Measurements from ENCODE around the gene CEACAM16. TPM values are rescaled to one million over a fixed set of nuclear protein-coding genes. Genes with fewer than 3 reads are reported as not detected.
A peak's percentile ranks its signal among the peaks of the same experiment; 100 is the strongest.

CEACAM16 gene
- total RNA-seq, 1 donor from 2014 or later, result not detected

DNA sequence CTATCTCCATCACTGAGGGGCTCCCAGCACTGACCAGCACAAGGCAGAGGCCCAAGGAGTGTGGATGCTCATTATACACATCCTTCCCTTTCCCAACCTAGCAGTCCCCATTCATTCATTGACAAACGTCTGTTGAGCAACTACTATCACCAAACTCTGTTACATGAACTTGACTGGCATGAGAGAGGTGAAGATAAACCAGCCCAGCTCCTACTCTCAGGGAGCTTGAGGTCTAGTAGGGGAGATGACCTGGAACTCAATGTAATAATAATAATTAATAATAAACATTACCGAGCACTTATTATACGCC is 8.9 kb upstream of the CEACAM16 start:
- intact Hi-C loops (cut with DNase I), result no loop called here

DNA sequence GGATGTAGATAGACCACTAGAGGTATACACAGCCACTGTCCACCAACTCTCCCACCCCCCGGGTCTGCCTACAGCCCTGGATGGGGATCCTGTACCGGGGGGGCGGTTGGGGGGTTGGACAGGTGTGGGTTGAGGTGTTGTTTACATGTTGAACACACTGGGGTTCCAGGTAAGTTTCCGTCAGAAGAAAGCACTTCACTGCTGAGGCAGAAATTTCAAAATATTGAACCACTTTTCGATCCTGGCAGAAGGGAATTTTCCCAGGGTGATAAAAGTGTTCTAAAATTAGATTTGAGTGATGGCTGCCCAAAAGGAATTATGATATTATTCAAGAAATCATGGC is 6.6 kb upstream of the CEACAM16 start:
- ATAC-seq, result no peak
- no peaks in the 10 kb centered on the region for H3K9me3 ChIP-seq
- H3K4me1 ChIP-seq, result peaks cover 37% of the 10 kb centered on the region
- no peak overlapping the region for H3K4me3 ChIP-seq
- peak overlapping the region; percentile 75 for H3K27ac ChIP-seq
- H3K36me3 ChIP-seq, result no peaks in the 10 kb centered on the region
- intact Hi-C loops (cut with DNase I), result no loop called here
- H3K27me3 ChIP-seq, result no peaks in the 10 kb centered on the region
- TF ChIP-seq, protein P1, sequence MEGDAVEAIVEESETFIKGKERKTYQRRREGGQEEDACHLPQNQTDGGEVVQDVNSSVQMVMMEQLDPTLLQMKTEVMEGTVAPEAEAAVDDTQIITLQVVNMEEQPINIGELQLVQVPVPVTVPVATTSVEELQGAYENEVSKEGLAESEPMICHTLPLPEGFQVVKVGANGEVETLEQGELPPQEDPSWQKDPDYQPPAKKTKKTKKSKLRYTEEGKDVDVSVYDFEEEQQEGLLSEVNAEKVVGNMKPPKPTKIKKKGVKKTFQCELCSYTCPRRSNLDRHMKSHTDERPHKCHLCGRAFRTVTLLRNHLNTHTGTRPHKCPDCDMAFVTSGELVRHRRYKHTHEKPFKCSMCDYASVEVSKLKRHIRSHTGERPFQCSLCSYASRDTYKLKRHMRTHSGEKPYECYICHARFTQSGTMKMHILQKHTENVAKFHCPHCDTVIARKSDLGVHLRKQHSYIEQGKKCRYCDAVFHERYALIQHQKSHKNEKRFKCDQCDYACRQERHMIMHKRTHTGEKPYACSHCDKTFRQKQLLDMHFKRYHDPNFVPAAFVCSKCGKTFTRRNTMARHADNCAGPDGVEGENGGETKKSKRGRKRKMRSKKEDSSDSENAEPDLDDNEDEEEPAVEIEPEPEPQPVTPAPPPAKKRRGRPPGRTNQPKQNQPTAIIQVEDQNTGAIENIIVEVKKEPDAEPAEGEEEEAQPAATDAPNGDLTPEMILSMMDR (IDR thresholded peaks at IDR 0.05), result no peak
- no peak for DNase-seq

More for the DNA sequence above, 8.9 kb upstream of the CEACAM16 start:
- Histone ChIP-seq H3K27ac (peak overlapping the region; percentile 3), H3K4me3 (no peak overlapping the region), H3K27me3 (no peaks in the 10 kb centered on the region), H3K36me3 (no peaks in the 10 kb centered on the region), H3K4me1 (peaks cover 56% of the 10 kb centered on the region), H3K9me3 (no peaks in the 10 kb centered on the region)
- TF ChIP-seq, protein P1 (IDR thresholded peaks at IDR 0.05), result no peak
- DNase-seq (no peak), ATAC-seq (no peak)

DNA sequence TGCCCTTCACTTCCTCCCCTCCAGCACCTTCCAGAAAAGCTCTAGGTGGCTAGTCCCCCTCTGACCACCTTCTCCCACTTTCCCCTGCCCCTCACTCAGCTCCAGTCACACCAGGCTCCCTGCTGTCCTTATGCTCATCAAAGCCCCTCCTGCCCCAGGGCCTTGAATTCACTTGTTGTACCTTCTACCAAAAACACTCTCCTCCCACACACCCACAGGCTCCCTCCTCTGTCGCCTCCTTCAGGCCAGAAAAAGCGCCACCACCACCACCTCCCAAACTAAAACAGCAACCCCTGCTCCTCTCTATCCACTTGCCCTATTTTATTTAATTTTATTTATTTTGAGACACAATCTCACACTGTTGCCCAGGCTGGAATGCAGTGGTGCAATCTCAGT is 4.8 kb upstream of the CEACAM16 start:
- intact Hi-C loops (cut with DNase I), result no loop called here
- H3K9me3 ChIP-seq, result no peaks in the 10 kb centered on the region
- no peak overlapping the region for H3K4me3 ChIP-seq
- DNase-seq, result no peak
- H3K36me3 ChIP-seq, result no peaks in the 10 kb centered on the region
- peak overlapping the region; percentile 47 for H3K27ac ChIP-seq
- ATAC-seq, result no peak
- H3K4me1 ChIP-seq, result peaks cover 34% of the 10 kb centered on the region
- TF ChIP-seq, protein P1 (IDR thresholded peaks at IDR 0.05), result peak; percentile 20
- H3K27me3 ChIP-seq, result no peaks in the 10 kb centered on the region

DNA sequence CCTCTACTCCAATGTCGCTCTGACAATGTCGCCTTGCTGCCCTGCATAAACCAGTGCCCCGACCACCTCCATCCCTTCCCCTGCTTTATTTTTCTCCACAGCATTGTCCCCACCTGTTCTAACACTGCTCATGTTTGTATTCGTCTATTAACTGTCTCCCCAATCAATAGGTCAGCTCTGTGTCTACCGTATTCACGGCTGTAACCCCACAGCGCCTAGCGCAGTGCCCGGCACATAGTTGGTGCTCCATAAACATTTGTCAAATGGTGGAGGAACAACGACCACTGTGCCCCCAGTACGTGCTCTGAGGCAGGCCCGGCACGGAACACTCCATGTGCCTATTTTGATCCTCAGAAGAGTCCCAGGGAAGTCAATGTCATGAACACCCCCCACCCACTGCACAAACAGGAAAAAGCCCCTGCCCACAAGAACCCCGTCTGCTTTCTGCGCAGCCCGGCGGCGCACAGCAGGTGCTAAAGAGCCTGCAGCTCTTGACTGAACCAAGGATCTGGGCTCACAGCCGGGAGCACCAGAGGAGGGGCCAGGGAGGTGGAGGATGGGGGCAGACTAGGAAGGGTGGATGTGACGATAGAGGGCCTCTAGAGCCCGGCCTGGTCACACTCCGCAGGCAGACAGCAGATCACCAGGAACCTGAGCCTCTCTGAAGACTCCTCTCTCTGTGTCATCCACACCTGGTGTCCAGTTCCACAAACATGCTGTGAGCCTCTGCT is 1.8 kb upstream of the CEACAM16 start:
- ATAC-seq (peak; percentile 64), DNase-seq (peak; percentile 76)
- H3K4me3 ChIP-seq, result no peak overlapping the region
- H3K36me3 ChIP-seq, result no peaks in the 10 kb centered on the region
- peaks cover 16% of the 10 kb centered on the region for H3K4me1 ChIP-seq
- H3K27ac ChIP-seq, result peak overlapping the region; percentile 25
- no peaks in the 10 kb centered on the region for H3K9me3 ChIP-seq
- H3K27me3 ChIP-seq, result no peaks in the 10 kb centered on the region
- intact Hi-C loops (cut with DNase I), result no loop called here
- TF ChIP-seq, protein P1 (IDR thresholded peaks at IDR 0.05), result no peak

DNA sequence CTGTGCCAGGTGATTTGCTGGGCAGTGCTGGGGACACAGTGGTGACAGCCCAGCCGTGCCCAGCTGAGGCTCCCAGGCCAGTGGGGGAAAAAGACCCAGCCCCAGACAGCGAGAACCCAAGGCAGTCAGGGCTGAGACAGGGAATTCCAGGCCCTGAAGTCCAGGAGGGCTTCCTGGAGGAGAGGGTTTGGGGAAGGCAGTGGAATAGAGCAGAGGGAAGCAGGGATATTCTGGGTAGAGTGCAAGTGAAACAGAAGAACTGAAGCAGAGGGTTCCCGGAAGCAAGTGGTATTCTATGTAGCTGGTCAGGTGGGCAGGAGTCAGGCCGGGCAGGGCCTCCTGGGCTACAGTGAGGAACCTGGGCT is 1.3 kb upstream of the CEACAM16 start:
- Histone ChIP-seq H3K27me3 (no peaks in the 10 kb centered on the region), H3K9me3 (no peaks in the 10 kb centered on the region), H3K27ac (peak overlapping the region; percentile 25), H3K4me3 (no peak overlapping the region), H3K36me3 (no peaks in the 10 kb centered on the region), H3K4me1 (peaks cover 11% of the 10 kb centered on the region)
- TF ChIP-seq, protein P1 (IDR thresholded peaks at IDR 0.05), result no peak
- ATAC-seq (no peak), DNase-seq (no peak)
- intact Hi-C loops (cut with DNase I), result no loop called here

DNA sequence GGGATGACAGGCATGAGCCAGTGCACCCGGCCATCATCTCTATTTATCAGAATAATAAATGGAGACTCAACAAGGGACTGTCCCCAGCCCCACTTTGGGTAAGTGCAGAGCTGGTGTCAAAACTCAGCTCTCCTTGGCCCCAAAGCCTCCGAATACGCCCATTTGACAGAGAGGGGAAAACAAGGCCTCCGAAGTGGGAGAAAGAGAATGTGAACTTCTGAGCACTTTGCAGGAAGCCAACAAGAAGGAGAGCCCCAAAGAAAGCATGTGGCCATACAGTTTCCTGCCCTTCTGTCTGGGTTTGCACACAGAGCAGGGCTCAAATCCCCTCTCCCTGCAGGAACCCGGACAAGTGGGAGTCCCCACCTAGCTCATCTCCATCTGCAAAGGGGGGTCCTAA is 1.6 kb downstream of the CEACAM16 start:
- no peak overlapping the region for H3K27ac ChIP-seq
- no peaks in the 10 kb centered on the region for H3K4me1 ChIP-seq
- no peak for ATAC-seq
- no peak for DNase-seq
- TF ChIP-seq, protein P1 (IDR thresholded peaks at IDR 0.05), result no peak
- no peaks in the 10 kb centered on the region for H3K9me3 ChIP-seq
- no peaks in the 10 kb centered on the region for H3K36me3 ChIP-seq
- no peak overlapping the region for H3K4me3 ChIP-seq
- no peaks in the 10 kb centered on the region for H3K27me3 ChIP-seq
- intact Hi-C loops (cut with DNase I), result no loop called here
